BLaER1 (cell line): ENCODE data around the gene DHRS7B.
"Not testable (repeated sequence)": the region's sequence is repeated elsewhere in the genome, so short reads cannot be mapped to it uniquely, and the experiment has no call there.

Experiments
- H3K27ac ChIP-seq: shearing (Covaris generic); formaldehyde crosslinking; 2 replicates; pipeline ENCODE4 v1.8.1; 2022
- H3K27me3 ChIP-seq: shearing (Covaris generic); formaldehyde crosslinking; 2 replicates; pipeline ENCODE4 v1.8.1; 2022
- H3K36me3 ChIP-seq: shearing (Covaris generic); formaldehyde crosslinking; 2 replicates; pipeline ENCODE4 v1.8.1; 2022
- H3K4me1 ChIP-seq: shearing (Covaris generic); formaldehyde crosslinking; 2 replicates; pipeline ENCODE4 v1.8.1; 2022
- H3K4me2 ChIP-seq: shearing (Covaris generic); formaldehyde crosslinking; 2 replicates; pipeline ENCODE4 v1.8.1; 2022
- H3K4me3 ChIP-seq: shearing (Covaris generic); formaldehyde crosslinking; 2 replicates; pipeline ENCODE4 v1.8.1; 2022
- H3K9ac ChIP-seq: shearing (Covaris generic); formaldehyde crosslinking; 2 replicates; pipeline ENCODE4 v1.8.1; 2022
- H3K9me3 ChIP-seq: shearing (Covaris generic); formaldehyde crosslinking; 2 replicates; pipeline ENCODE4 v1.8.1; 2022
- H4K20me1 ChIP-seq: shearing (Covaris generic); formaldehyde crosslinking; 2 replicates; pipeline ENCODE4 v1.8.1; 2022
- Cebpa-rat ChIP-seq: shearing (Covaris generic); IDR thresholded peaks from 2 replicates; pipeline ENCODE4 v1.8.1; 2022

DHRS7B gene

DNA sequence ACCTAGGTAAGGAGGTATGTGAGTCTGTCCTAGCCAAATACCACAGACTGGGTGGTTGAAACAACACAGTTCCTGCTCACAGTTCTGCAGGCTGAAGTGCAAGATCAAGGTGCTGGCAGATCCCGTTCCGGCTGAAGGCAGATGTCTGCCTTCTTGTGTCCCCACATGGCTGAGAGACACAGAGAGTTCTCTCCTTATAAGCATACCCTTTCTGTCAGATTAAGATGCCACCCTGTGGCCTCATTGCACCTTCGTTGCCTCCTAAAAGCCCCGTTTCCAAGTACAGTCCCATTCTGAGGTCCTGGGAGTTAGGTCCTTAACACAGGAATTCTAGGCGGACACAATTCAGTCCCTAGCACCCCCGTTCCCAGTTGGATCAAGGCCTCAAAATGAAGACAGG, 96.3 kb downstream of the DHRS7B start:
- TF ChIP-seq Cebpa-rat, result no peak
- Histone ChIP-seq H3K4me1 (0 out of 2 replicates have a peak, but pooled peaks cover 1% of the 10 kb centered on the region), H3K27ac (no peak overlapping the region), H3K27me3 (no peaks in the 10 kb centered on the region), H3K9ac (no peak overlapping the region), H3K4me2 (no peak overlapping the region), H3K9me3 (no peaks in the 10 kb centered on the region), H3K4me3 (no peak overlapping the region), H3K36me3 (peaks cover 29% of the 10 kb centered on the region), H4K20me1 (no peaks in the 10 kb centered on the region)

DNA sequence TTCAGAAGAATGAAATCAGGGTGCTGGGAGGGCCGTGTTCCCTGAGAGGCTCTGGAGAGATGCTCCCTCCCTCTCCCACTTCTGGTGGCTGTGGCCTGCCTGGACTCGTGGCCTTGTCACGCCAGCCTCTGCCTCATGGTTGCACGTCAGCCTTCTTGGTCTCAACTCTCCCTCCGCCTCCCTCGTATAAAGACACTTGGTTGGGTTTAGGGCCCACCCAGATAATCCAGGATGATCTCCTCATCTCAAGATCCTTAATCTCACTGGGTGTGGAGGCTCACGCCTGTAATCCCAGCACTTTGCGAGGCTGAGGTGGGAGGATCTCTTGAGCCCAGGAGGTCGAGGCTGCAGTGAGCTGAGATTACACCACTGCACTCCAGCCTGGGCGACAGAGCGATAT, 100.5 kb downstream of the DHRS7B start:
- not testable (repeated sequence) for H3K9me3 ChIP-seq, H3K27me3 ChIP-seq, H4K20me1 ChIP-seq, H3K4me2 ChIP-seq, H3K4me1 ChIP-seq, H3K9ac ChIP-seq, H3K36me3 ChIP-seq, H3K4me3 ChIP-seq, H3K27ac ChIP-seq

GRCh38 chr17:21228111-21228510, 101.3 kb downstream of the DHRS7B start:
- H3K4me1 ChIP-seq, result 0 out of 2 replicates have a peak, but pooled peaks cover 4% of the 10 kb centered on the region
- no peak overlapping the region for H3K4me2 ChIP-seq
- H3K4me3 ChIP-seq, result no peak overlapping the region
- no peaks in the 10 kb centered on the region for H3K27me3 ChIP-seq
- no peak overlapping the region for H3K9ac ChIP-seq
- no peak overlapping the region for H3K27ac ChIP-seq
- no peaks in the 10 kb centered on the region for H3K36me3 ChIP-seq
- H4K20me1 ChIP-seq, result no peaks in the 10 kb centered on the region
- H3K9me3 ChIP-seq, result peaks cover 6% of the 10 kb centered on the region
- TF ChIP-seq Cebpa-rat, result no peak

DNA sequence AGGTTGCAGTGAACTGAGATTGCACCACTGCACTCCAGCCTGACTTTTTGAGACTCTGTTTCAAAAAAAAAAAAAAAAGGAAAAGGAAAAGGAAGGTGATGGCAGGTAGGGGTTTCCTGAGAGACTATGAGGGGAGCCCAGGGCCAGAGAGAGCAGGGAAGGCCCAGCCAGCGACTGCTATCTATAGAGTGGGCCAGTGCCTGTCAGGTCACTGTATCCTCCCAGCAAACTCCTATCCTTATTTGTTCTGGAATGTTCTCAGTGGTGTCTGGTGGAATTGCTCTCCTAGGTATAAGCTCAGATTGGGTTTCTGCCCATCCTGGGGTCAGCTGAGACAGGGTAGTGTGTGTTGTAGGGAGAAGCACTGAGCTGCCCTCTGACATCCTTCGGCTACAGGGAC, 102.1 kb downstream of the DHRS7B start:
- no peak overlapping the region for H3K9ac ChIP-seq
- no peak overlapping the region for H3K4me3 ChIP-seq
- no peak overlapping the region for H3K4me2 ChIP-seq
- no peak overlapping the region for H3K27ac ChIP-seq
- no peak for TF ChIP-seq Cebpa-rat
- H3K27me3 ChIP-seq, result no peaks in the 10 kb centered on the region
- no peaks in the 10 kb centered on the region for H4K20me1 ChIP-seq
- no peaks in the 10 kb centered on the region for H3K36me3 ChIP-seq
- peaks cover 6% of the 10 kb centered on the region for H3K9me3 ChIP-seq
- H3K4me1 ChIP-seq, result 0 out of 2 replicates have a peak, but pooled peaks cover 4% of the 10 kb centered on the region

- Histone ChIP-seq H3K9me3 (peaks cover 6% of the 10 kb centered on the region), H3K4me3 (no peak overlapping the region), H3K4me1 (0 out of 2 replicates have a peak, but pooled peaks cover 4% of the 10 kb centered on the region), H4K20me1 (no peaks in the 10 kb centered on the region), H3K9ac (no peak overlapping the region), H3K36me3 (no peaks in the 10 kb centered on the region), H3K27me3 (no peaks in the 10 kb centered on the region), H3K27ac (no peak overlapping the region), H3K4me2 (no peak overlapping the region)
- TF ChIP-seq Cebpa-rat, result no peak
These were observed 104.8 kb downstream of the DHRS7B start for GRCh38 chr17:21231533-21231932.

DNA sequence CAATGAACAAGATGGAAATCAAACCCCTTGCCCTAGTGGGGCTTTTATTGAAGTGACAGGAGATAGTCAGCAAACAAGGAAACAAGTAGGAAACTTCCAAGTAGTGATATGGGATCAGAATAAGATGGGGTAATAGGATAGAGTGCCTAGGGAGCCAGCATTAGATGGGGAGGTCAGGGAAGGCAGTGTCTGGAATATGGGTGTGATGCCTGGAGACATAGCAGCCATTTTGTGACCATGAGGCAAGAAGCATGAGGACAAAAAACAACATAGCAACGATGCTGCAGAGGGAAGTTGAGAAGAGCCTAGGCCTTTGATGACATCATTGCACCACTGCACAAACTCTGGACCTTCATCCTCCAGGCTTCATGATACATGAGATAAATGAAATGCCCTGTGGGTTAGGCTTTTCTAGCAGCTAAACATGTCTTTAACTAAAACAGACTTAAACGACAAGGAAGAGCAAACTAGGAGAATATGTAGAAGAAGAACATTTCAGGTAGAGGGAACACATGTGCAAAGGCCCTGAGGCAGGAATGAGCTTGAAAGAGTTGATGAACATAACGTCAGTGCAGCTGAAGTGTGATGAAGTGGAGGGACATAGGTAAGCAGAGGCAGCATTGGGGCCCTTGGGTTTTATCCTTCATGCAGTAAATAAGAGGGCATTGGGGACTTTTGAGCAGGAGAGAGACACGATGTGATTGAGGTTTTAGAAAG, 105.4 kb downstream of the DHRS7B start:
- no peak for TF ChIP-seq Cebpa-rat

DNA sequence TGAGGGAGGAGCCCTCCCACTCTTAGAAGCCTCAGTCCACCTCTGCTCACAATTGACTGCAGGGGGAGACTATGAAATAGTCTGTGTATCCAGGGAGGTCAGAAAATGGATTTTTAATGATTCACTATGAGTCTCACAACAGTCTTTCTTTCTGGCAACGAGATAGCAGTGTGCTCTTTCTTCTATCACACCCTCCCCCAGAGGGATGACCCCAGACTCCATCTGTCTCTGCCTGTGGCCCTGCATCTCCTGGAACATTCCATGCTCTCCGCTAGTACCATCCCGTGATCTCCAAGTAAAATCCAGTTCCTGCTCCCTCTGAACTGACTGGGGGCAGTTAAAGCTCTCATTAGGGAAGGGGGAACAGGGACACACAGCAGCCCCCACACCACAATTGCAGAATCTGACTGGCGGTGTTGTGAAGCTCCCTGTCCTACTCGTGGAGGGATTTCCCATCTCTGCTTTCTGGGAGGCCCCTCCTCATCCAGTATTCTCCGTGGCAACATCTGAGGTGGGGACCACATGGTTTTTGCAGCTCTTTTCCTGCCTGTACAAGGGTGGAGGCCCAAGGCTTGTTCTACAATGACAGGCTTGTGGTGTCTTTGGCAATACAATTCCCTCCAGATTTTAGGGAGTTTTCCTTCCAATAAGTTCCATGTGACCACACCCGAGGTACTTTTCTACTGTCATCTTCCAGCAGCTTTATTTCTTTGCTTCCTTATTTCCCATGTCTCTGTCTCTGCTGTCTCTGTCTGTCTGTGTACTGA, 107.0 kb downstream of the DHRS7B start:
- Histone ChIP-seq H3K9ac (no peak overlapping the region), H3K36me3 (no peaks in the 10 kb centered on the region), H4K20me1 (no peaks in the 10 kb centered on the region), H3K4me2 (no peak overlapping the region), H3K9me3 (peaks cover 6% of the 10 kb centered on the region), H3K27me3 (no peaks in the 10 kb centered on the region), H3K27ac (no peak overlapping the region), H3K4me3 (no peak overlapping the region), H3K4me1 (no peaks in the 10 kb centered on the region)
- TF ChIP-seq Cebpa-rat, result no peak

More for the DNA sequence above, 105.4 kb downstream of the DHRS7B start:
- Histone ChIP-seq H3K36me3 (no peaks in the 10 kb centered on the region), H4K20me1 (no peaks in the 10 kb centered on the region), H3K9me3 (peaks cover 6% of the 10 kb centered on the region), H3K27me3 (no peaks in the 10 kb centered on the region), H3K4me3 (no peak overlapping the region), H3K4me2 (no peak overlapping the region), H3K27ac (no peak overlapping the region), H3K9ac (no peak overlapping the region), H3K4me1 (0 out of 2 replicates have a peak, but pooled peaks cover 4% of the 10 kb centered on the region)

- no peak overlapping the region for H3K4me2 ChIP-seq
- peaks cover 6% of the 10 kb centered on the region for H3K9me3 ChIP-seq
- no peaks in the 10 kb centered on the region for H4K20me1 ChIP-seq
- no peak for TF ChIP-seq Cebpa-rat
- H3K9ac ChIP-seq, result no peak overlapping the region
- no peaks in the 10 kb centered on the region for H3K27me3 ChIP-seq
- no peaks in the 10 kb centered on the region for H3K36me3 ChIP-seq
- peaks cover 3% of the 10 kb centered on the region for H3K4me1 ChIP-seq
- H3K4me3 ChIP-seq, result no peak overlapping the region
- no peak overlapping the region for H3K27ac ChIP-seq
These were observed 109.2 kb downstream of the DHRS7B start for GRCh38 chr17:21235921-21236320.

GRCh38 chr17:21239680-21240368, 113.1 kb downstream of the DHRS7B start:
- no peaks in the 10 kb centered on the region for H3K9me3 ChIP-seq
- H3K9ac ChIP-seq, result no peak overlapping the region
- H3K4me1 ChIP-seq, result peaks cover 41% of the 10 kb centered on the region
- no peaks in the 10 kb centered on the region for H3K36me3 ChIP-seq
- 0 out of 2 replicates have a peak, but pooled peaks have one; percentile 13 for TF ChIP-seq Cebpa-rat
- H3K4me2 ChIP-seq, result no peak overlapping the region
- H3K27me3 ChIP-seq, result no peaks in the 10 kb centered on the region
- no peak overlapping the region for H3K27ac ChIP-seq
- no peak overlapping the region for H3K4me3 ChIP-seq
- peaks cover 28% of the 10 kb centered on the region for H4K20me1 ChIP-seq
